Measurements from ENCODE around the gene MUSTN1. TPM values are rescaled to one million over a fixed set of nuclear protein-coding genes. Genes with fewer than 3 reads are reported as not detected.

MUSTN1 gene
- total and polyA plus RNA-seq, 2 experiments from 2014 or later: 1.2 to 1.4 TPM

DNA sequence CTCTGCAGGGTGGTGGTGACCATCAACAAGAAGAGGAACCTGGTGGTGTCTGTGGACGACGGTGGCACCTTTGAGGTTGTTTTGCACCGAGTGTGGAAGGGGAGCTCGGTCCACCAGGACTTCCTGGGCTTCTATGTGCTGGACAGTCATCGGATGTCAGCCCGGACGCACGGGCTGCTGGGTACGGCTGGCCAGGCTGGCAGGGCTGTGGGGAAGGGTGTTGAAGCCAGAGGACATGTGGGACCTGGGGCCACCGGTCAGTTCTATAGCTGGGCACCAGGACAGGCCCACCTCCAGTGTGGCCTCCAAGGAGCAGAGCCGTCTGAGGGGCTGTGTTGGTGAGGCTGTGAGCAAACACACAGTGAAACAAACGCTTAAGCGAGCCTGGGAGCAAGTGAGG, 44.1 kb downstream of the MUSTN1 start (continued):
- TF ChIP-seq, protein P1, sequence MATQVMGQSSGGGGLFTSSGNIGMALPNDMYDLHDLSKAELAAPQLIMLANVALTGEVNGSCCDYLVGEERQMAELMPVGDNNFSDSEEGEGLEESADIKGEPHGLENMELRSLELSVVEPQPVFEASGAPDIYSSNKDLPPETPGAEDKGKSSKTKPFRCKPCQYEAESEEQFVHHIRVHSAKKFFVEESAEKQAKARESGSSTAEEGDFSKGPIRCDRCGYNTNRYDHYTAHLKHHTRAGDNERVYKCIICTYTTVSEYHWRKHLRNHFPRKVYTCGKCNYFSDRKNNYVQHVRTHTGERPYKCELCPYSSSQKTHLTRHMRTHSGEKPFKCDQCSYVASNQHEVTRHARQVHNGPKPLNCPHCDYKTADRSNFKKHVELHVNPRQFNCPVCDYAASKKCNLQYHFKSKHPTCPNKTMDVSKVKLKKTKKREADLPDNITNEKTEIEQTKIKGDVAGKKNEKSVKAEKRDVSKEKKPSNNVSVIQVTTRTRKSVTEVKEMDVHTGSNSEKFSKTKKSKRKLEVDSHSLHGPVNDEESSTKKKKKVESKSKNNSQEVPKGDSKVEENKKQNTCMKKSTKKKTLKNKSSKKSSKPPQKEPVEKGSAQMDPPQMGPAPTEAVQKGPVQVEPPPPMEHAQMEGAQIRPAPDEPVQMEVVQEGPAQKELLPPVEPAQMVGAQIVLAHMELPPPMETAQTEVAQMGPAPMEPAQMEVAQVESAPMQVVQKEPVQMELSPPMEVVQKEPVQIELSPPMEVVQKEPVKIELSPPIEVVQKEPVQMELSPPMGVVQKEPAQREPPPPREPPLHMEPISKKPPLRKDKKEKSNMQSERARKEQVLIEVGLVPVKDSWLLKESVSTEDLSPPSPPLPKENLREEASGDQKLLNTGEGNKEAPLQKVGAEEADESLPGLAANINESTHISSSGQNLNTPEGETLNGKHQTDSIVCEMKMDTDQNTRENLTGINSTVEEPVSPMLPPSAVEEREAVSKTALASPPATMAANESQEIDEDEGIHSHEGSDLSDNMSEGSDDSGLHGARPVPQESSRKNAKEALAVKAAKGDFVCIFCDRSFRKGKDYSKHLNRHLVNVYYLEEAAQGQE (IDR thresholded peaks at IDR 0.05; ENCODE audit: unreplicated experiment): no peak
- no peak for TF ChIP-seq NANOG (IDR thresholded peaks at IDR 0.05; ENCODE audit: borderline replicate concordance)
- TF ChIP-seq, protein P2, sequence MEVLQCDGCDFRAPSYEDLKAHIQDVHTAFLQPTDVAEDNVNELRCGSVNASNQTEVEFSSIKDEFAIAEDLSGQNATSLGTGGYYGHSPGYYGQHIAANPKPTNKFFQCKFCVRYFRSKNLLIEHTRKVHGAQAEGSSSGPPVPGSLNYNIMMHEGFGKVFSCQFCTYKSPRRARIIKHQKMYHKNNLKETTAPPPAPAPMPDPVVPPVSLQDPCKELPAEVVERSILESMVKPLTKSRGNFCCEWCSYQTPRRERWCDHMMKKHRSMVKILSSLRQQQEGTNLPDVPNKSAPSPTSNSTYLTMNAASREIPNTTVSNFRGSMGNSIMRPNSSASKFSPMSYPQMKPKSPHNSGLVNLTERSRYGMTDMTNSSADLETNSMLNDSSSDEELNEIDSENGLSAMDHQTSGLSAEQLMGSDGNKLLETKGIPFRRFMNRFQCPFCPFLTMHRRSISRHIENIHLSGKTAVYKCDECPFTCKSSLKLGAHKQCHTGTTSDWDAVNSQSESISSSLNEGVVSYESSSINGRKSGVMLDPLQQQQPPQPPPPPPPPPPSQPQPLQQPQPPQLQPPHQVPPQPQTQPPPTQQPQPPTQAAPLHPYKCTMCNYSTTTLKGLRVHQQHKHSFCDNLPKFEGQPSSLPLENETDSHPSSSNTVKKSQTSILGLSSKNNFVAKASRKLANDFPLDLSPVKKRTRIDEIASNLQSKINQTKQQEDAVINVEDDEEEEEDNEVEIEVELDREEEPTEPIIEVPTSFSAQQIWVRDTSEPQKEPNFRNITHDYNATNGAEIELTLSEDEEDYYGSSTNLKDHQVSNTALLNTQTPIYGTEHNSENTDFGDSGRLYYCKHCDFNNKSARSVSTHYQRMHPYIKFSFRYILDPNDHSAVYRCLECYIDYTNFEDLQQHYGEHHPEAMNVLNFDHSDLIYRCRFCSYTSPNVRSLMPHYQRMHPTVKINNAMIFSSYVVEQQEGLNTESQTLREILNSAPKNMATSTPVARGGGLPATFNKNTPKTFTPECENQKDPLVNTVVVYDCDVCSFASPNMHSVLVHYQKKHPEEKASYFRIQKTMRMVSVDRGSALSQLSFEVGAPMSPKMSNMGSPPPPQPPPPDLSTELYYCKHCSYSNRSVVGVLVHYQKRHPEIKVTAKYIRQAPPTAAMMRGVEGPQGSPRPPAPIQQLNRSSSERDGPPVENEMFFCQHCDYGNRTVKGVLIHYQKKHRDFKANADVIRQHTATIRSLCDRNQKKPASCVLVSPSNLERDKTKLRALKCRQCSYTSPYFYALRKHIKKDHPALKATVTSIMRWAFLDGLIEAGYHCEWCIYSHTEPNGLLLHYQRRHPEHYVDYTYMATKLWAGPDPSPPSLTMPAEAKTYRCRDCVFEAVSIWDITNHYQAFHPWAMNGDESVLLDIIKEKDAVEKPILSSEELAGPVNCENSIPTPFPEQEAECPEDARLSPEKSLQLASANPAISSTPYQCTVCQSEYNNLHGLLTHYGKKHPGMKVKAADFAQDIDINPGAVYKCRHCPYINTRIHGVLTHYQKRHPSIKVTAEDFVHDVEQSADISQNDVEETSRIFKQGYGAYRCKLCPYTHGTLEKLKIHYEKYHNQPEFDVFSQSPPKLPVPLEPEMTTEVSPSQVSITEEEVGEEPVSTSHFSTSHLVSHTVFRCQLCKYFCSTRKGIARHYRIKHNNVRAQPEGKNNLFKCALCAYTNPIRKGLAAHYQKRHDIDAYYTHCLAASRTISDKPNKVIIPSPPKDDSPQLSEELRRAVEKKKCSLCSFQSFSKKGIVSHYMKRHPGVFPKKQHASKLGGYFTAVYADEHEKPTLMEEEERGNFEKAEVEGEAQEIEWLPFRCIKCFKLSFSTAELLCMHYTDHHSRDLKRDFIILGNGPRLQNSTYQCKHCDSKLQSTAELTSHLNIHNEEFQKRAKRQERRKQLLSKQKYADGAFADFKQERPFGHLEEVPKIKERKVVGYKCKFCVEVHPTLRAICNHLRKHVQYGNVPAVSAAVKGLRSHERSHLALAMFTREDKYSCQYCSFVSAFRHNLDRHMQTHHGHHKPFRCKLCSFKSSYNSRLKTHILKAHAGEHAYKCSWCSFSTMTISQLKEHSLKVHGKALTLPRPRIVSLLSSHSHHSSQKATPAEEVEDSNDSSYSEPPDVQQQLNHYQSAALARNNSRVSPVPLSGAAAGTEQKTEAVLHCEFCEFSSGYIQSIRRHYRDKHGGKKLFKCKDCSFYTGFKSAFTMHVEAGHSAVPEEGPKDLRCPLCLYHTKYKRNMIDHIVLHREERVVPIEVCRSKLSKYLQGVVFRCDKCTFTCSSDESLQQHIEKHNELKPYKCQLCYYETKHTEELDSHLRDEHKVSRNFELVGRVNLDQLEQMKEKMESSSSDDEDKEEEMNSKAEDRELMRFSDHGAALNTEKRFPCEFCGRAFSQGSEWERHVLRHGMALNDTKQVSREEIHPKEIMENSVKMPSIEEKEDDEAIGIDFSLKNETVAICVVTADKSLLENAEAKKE (CRISPR knock-in tag; IDR thresholded peaks at IDR 0.05): no peak
- TF ChIP-seq ZNF331 (CRISPR knock-in tag; IDR thresholded peaks at IDR 0.05; ENCODE audit: low read depth): no peak

DNA sequence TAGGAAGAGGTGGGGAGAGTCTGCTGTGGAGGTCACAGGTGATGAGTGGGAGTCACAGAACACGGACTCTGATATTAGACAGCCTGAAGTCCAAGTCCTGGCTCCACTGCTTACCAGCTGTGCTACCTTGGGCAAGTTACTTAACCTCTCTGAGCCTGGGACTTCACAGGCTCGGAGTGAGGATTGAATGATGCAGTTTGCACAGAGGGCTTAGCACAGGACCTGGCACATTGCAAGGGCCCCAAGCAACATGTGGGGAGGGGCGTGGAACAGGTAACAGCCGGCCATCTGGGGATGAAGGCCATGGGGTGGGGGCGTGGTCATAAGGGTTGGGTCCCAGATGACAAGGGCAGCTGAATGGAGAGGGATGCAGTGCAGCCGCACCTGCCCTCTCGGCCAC, 44.5 kb downstream of the MUSTN1 start:
- Mint-ChIP-seq H3K9me3 (no peaks in the 10 kb centered on the region), H3K27ac (no peak overlapping the region), H3K4me1 (no peaks in the 10 kb centered on the region; the same call in 2 of the 3 replicates), H3K4me3 (no peak overlapping the region), H3K36me3 (ENCODE audit: low read depth) (no peaks in the 10 kb centered on the region; the same call in 2 of the 3 replicates), H3K27me3 (ENCODE audit: insufficient read depth, low read depth, poor library complexity) (peaks cover 26% of the 10 kb centered on the region)
- H3K9me2 ChIP-seq (ENCODE audit: insufficient read depth): no peaks in the 10 kb centered on the region
- H2AFZ ChIP-seq: no peak overlapping the region
- TF ChIP-seq, protein P1 (IDR thresholded peaks at IDR 0.05; ENCODE audit: unreplicated experiment): no peak
- no peak for TF ChIP-seq ZNF114 (CRISPR knock-in tag; IDR thresholded peaks at IDR 0.05)
- TF ChIP-seq JUNB (IDR thresholded peaks at IDR 0.05; ENCODE audit: unreplicated experiment): no peak
- no peak for TF ChIP-seq STAT1 (IDR thresholded peaks at IDR 0.05; ENCODE audit: unreplicated experiment)
- TF ChIP-seq ZNF331 (CRISPR knock-in tag; IDR thresholded peaks at IDR 0.05; ENCODE audit: low read depth): no peak
- ATAC-seq (no peak), DNase-seq (ENCODE audit: low spot score) (no peak)
- no peaks in the 10 kb centered on the region for H3K79me2 ChIP-seq (replicated peaks; ENCODE audit: insufficient read depth)
- H3K4me3 ChIP-seq: no peak overlapping the region
- H3K27ac ChIP-seq (ENCODE audit: low read depth): no peak overlapping the region
- H3K4me2 ChIP-seq: no peak overlapping the region
- no peaks in the 10 kb centered on the region for H3K27me3 ChIP-seq (ENCODE audit: insufficient read depth)
- no peaks in the 10 kb centered on the region for H3K4me1 ChIP-seq (ENCODE audit: insufficient read depth)
- no peaks in the 10 kb centered on the region for H4K20me1 ChIP-seq (replicated peaks; ENCODE audit: insufficient read depth)
- H3K36me3 ChIP-seq (ENCODE audit: insufficient read depth): no peaks in the 10 kb centered on the region
- no peaks in the 10 kb centered on the region for H3F3A ChIP-seq (replicated peaks; ENCODE audit: low read depth)

Measured in GM23338 (cell line).